ENCODE measurements around the gene ASF1B.

Gene ASF1B

DNA sequence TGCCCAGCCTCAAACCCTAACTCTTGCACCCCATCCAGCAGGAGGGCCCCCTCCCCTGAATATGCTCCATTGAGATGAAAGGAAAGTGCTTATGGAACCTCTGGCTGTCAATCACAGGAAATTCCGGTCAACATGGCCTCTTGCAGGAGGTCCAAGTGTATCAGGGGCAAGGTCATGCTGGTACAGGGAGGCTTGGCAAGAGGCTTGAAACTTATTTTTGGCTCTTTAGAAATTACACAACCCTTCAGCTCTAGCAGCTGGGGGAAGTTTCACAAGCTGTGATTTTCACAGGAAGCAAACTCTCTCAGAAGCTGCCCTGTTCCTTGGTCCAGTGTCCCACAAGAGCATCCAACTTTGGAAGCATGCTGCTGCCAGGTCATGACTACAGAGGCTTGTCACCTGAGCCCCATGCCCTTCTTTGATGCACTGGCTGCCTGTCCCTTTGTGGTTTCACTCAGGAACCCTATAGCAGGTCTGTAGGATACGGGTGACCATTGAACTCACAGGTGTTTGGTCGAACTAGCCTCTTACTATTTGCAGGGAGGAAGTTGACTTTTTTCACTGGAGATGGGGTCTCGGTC lies 8.4 kb downstream of the ASF1B start:
- no peak for DNase-seq

DNA sequence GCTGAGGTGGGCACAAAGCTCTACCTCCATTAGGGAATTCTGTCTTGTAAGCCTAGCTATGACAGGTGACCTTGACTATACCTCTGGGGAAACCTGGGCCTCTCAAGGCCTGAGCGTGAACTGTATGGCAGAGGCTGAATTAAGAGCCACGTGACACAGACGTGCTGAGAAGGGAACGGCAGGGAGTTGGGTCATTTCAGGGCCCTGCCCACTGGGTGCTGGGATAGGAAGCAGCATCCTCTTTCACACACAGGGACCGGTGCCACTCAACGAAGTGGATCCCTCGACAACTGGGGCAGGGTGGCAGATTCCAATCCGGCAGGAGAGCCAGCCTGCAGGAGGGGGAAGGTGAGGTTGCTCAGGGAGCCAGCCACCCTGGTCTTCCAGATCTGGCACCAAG lies 9.2 kb downstream of the ASF1B start:
- DNase-seq = no peak

DNA sequence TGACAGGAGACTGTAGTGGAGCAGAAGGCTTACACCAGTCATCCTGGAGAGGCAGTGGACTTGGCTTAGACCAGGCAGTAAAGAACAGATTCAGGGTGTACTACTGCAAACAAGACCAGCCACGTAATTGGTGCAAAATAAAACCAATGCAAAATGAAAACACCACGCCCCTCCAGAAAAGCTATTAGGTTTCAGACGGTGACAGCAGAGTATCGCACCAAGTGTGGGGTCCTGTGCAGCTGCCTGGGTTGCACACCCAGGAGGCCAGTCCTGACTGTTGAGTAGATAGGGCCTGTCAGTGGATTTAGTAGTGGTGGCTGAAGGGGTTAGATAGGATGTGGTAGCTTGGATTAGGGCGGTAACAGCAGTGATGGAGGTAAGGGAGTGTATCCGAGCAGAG lies 13.5 kb downstream of the ASF1B start:
- DNase-seq = no peak

DNA sequence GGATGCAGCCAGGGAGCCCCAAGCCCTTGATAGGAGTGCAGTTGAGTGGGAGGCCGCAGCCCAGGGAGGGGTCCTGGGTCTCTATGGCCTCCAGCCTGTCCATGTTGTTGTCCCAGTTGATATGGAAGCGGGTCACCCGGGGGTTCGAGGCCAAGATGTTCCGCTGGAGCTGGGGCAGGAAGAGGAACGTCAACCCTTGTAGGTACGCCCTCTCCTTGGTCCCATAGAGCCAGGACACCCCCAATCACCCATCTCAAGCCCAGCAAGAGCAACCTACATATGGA lies 15.9 kb downstream of the ASF1B start:
- no peak for DNase-seq

DNA sequence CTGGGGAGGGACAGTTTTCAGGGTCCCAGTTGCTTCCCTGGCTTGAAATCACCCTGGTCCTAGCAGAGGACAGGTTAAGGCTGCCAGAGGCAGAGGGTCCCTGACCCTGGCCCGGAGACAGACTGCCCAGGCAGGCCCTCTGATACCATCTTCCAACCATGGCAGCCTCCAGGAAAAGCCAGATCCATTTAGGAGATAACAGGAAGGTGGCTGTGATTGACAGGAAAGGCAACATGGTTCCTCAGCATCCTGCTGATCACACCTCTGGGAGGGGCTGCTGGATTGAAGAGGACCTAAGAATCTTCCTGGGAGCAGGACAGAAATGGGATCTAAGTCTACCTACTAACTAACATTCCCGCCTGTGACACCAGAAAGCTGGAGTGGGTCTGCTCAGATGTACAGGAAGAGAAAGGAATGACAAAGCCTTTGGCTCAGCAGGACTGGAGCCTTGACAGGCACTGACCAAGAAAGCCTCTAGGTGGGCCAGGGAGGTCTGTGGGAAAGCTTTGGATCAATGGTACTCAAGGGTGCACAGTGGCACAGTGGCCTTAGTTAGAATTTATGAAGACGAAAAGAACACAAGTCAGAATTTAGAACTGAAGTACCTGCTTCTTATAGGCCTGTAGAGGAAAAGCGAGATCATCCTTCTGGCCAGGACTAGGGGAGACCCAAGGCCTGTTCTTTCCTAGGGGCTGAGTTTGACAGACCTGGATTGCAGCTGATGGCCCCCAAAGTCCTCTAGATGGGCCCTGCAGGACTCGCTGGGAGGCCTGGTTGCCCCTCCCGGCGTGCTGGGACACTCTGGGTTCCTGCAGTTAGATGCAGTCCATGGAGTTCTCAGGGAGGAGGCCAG lies 16.5 kb downstream of the ASF1B start:
- DNase-seq = no peak

DNA sequence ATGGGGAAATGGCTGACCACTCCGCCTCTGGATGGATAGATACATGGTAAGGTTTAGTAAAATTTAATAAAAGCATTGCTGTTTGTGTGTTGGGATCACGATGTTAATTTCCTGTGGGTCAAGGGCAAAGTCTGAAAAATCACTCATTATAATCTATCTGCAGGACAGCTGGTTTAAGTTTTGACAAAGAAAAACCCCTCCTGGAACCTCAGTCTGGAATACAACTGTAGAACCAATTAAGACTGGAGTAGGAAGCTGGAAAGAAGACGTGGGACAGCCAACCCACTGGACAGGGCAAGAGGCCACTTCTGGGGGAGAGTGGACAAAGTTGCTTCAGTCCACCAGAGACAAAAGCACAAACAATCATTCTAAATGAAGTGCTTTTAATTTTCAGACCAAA lies 17.2 kb downstream of the ASF1B start:
- no peak for DNase-seq

DNA sequence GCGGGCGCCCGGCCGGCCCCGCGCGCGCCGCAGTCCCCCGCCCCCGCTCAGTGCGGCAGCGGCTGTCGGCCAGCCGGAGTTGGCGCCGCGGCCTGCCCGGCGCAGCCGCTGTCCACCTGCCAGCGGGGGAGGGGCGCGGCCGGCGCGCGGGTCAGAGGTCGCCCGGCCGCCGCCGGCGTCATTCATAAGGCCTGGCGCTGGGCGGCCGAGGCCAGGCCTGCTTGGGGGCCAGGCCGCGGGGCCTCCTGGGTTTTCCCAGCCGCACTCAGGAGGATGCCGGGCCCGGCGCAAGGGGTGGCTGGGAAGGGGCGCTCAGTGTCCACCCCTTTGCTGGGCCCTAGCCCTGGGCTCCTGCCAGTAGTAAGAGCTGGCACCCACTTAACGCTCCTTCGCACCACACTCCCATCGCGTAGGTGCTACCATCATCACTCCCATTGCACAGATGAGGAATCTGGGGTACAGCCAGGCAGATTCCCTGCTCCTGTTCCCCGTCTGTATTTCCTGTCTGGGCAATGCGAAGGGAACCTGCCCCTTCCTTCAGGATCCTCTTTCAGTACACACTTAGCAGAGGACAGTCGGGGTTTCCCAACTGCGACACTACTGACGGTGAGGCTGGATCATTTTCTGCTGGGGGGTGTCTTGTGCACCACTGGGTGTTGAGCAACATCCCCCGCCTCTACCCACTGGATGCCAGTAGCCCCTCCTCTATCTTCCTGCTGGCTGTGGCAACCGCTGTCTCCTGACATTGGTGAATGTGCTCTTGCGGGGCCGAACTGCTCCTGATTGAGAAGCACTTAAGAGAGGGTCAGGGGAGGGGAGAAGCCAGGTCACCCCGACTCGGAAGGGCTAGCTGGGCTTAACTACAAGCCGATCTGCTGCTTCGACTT lies 18.0 kb downstream of the ASF1B start:
- peak; percentile 52 for DNase-seq

DNA sequence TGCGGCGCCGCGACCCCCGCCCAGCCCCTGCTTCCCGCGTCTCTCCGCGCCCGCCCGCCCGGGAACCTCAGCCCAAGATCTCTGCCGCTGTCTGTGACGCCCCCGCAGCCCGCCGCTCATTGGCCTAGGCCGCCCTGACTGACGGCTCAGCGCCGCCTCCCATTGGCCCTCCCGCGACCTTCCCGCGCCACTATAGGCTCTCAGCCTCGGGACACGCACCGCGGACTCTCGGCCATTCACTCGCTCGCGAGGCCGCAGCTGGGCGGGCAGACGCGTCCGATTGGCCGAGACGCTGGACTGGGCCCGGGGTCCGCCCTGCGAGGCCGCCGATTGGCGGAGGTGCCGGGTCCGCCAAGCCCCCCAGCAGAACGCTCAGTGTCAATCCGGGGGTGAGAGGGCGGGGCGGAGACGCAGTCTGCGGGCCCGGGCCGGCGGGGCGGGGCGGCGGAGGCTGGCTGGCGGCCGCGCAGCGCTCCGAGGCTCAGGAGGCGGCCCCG lies 18.7 kb downstream of the ASF1B start, which contains the start of gene PRKACA:
Gene PRKACA (minus strand): TSS at position 95 of the 497 bp plus-strand sequence. CDS start 215 bp downstream, outside the sequence.
- peak; percentile 93 for DNase-seq

DNA sequence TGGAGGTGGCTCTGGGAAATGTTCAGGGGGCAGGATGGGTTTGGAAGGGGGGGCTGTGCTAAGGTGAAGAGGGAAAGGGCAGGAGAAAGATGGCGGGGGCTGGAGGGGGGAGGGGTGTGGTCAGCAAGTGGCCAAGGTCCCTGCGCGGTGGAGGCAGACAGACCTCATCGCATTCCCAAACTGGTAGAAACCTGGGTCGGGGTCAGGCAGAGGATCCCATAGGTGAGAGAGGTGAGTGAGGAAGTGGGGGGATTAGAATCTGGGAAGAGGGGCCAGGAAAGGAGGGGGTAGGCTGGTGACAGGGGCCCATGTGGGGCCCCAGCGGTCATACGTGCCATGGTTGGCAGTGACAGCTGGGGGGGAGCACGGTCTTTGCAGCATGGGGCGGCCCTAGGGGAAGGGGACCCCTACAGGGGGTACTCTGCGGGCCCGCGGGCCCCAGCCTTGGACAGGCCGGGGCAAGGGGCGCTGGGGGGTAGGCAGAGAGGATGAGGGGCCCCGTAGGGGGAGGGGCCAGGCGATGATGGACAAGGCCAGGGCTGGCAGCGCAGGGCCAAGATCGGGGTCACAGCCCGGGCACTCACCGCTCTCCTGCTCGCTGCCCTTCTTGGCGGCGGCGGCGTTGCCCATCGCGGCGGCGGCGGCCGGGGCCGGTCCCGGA lies 19.3 kb downstream of the ASF1B start:
- DNase-seq = no peak

DNA sequence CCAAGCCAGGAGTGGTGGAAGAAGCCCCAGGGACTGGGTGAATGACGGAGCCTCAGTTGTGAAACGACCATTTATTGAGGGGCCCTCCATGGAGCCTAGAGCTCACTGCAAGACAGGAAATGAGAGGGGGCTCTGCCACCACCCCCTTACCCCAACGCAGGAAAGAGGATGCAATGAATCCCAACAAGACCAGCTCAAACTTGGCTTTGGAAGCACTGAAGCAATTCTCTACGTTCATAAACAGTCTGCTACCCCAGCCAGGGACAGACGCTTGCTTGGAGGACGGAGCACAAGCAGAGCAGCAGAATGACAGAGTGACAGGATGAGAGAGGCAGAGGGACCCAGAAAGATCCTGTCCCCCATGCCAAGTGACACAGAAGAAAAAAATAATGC lies 19.9 kb downstream of the ASF1B start:
- DNase-seq = no peak

DNA sequence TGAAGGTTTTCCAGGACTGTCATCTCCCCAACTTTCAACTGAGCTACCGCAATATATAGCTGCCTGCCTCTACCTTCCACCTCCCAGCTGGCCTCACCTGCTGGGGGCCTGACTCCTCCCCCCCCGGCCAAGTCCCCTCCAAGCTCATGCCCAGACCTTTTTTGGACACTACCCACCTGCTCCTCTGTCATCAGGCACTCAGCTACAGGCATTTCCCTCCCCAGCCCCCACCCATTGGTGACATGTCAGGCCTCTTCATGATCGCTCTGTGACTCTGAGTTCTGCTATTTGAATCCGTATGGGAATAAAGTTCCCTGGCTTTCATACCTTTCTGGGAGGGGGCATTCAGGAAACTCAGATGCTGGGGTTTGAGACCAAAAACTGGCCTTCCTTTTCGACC lies 20.6 kb downstream of the ASF1B start:
- DNase-seq = no peak

DNA sequence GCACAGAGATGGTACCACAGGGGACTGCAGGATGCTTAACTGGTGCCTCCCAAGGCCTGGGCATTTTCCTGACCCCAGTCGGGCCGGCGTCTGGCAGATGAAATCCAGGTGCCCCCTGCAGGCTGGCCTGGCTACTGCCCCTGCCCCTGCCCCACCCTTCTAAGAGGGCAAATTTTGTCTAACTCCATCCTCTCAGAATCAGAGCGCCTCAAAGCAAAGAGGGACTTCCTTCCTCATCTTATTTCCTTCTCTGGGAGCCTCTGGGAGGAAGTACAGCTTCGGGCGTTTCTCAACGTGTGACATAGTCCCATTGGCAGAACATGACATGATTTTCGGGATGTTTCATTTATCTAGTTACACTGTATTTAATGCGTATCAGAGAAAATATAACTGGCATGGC lies 21.5 kb downstream of the ASF1B start:
- DNase-seq = no peak

DNA sequence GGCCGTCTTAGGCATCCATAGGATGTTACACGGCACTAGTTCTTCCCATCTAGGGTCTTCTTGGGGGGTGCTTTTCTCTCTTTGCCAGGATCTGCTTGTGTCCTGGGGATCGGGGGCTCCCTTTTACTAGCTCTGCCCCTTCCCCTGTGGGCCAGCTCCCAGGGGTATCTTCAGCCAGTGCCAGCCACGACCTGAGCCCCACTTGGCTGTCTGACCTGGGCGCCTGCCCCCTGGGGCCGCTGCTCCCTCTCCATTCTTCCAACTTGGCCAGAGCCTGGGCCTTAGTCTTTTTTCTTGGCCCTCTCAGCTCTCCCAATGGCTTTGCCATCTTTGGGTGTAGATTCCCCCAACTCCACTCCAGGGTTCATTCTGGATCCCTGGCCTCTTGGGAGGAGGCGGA lies 21.9 kb downstream of the ASF1B start:
- no peak for DNase-seq

DNA sequence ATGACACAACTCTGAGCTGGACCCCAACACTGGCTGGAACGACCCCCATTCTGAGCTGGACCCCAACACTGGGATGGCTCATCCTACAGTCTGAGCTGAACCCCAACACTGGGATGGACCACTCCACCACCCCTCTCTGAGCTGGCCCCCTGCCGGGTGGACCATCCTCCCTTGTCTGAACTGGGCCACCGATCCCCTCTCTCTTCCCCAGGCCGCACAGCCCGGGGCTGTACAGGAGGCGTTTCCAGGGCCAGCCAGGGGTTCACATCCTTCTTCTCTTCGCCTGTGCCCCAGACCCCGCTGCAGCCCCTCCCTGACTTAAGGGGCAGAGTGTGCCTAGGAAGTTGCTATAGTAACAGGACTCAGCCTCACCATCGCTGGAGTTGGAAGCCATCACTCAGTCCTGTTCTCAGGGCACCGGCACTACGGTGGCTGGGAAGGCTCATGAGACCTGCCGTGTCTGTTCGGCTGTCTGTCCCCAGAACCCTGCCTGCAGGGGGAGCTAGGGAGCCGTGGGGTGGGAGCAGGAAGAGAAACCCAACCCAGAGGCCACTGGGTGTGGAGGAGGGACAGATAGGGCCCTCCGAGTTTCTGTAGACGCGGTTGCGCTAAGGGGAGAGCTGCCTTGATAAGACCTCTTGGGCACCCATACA lies 22.5 kb downstream of the ASF1B start:
- peak; percentile 41 for DNase-seq

DNA sequence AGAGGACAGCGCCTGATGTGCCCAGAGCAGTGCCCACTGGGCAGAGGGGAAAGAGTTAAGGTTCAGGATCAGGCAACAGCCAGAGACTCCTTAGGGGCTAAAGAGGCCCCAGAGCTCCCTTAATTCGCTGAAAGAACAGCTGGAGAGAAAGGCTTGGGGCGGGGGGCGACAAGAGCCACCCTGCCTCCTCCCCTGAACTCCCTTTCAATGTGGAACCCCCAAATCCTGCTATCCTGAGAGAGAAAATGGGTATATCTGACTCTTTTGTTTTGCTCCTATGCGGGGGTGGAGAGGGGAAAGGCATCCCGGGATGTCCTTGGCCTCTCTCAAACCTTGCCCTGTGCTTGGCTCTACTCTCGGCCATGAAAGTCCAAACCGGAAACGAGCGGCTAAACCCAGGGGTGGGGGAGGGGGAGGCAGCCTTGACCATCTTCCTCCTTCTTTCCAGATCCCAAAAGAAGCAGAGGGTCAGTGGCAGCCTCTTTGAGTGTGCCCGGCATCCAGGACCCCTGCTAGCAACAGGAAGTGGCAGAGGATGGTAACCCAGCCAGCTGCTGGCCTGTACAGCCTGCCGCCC lies 23.5 kb downstream of the ASF1B start:
- DNase-seq = no peak

DNA sequence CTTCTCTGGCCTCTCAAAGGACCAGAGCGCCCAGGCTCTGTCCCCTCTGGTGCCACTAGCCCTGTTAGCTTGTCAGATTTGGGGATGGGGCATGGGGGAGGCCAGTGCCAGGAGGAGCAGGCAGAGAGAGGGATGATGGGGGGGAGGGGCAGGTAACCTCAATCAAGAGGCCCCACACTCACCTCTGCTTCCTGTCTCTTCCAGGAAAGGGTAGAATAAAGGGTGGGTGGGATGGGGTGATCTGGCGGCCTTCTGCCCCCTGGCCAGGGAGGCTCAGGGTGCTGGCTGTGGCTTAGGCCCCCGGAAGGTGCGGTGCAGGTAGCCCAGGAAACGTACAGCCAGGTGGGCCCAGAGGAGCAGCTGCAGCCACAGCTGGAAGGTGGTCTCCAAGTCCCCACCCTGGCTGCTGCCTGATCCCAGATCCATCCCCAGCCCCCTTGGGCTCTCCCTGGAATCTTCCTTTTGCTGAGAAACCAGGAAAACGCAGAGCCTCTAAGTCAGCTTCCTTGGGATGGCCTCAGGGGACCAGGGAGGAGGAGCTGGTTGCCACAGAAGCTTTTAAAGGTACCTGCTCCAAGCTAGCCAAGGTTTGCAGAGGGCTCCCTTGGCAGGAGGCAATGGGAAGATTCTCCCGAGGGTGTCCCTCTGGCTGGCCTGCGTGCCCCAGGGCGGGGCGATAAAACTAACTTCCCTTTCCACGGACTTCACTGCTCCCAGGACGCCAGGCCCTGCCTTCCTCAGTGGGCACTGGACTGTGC lies 24.2 kb downstream of the ASF1B start:
- DNase-seq = no peak

DNA sequence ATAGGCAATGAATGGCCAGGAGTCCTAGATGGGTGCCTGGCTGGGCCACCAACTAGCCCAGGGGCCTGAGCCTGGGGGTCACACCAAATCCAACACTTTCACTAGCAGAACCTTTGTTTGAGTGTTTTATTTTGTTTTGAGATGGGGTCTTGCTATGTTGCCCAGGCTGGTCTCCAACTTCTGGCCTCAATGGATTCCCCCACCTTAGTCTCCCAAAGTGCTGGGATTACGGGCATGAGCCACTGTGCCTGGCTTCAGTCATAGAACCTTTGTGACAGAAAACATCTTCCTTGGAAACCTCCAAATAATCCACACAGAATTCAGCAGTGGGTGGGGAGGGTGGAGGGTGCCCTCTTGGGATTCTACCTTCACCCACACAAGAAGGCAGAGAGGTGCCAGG lies 24.9 kb downstream of the ASF1B start:
- DNase-seq = no peak

DNA sequence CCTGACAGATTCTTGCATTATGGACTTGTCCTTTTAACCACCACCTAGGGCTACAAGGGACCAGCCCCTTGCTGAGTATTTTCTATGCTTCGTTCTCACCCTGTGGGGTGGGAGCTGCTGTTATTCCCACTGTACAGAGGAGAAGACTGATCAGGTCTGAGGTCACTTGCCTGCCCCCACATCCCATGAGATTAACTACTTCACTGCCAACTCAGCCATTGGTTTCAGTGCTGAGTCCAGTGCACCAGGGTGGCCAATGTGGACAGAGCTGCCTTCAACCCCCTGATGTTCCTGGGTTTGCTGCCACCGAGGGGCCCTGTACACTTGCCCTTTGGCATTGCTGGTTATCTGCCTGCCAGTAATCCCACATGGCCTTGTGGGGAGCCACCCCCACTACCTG lies 25.7 kb downstream of the ASF1B start:
- DNase-seq = no peak

DNA sequence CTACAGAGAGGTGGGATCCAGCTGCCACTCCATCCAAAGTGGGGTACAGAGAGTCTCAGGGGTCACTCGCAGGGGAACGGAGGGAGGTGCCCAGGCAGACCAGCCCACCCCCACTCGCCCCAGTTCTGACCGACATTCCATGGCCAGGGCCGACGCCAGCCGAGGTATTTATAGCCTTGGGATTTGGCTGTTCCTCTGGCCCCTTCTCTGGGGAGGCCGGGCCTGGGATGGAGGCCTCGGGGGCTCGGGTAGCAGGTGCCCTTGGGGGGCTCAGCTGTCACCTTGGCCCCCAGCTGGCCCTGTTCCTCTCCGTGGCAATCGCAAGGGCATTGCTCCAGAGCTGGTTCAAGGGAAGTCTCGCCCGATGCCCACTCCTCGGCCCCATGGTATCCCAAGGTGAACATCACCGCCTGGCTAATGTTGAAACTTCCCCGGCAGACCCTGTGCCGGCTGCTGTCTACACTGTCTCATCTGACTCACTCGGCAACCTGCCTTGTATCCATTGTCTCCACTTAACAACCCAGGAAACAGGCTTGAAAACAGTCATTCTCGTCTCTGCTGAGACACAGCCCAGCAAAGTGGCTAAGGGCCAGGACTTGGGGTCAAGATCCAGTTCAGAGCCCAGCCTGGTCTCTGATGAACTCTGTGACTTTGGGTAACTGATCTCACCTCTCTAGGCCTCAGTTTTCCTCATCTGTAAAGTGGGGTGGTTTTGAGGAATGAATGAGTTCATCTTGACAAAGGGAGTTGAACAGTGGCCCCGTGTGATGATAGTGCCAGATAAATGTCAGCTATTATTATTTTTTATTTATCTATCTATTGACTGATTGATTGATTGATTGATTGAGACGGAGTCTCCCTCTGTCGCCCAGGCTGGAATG lies 28.6 kb downstream of the ASF1B start:
- no peak for DNase-seq

DNA sequence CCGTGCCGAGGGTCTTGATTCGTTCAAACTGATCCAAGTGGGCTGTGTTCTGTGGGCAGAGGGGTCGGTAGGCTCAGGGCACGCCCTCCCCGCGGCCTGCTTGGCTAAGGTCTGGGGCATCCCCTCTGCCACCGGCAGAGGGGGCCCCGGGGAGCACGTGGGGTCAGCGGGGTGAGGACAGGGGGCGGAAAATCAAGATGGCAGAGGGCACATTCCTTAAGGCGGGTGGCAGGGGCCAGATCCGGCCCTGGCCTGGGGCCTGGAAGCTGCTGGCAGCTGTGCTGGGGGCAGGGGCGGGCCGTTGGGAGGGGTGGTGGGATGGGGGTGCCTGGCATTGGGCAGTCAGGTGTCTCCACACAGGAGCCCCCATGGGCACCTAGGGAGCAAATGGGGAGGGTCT lies 29.5 kb downstream of the ASF1B start:
- DNase-seq = no peak
